ENCODE data around the gene XIRP2.

XIRP2 gene

GRCh38 chr2:166899676-166900075, 11.4 kb downstream of the XIRP2 start:
- no peak for TF ChIP-seq CTCF (IDR thresholded peaks at IDR 0.05)
- no peak for TF ChIP-seq ZFX (IDR thresholded peaks at IDR 0.05; ENCODE audit: borderline replicate concordance)
- no peak overlapping the region for H3K27ac ChIP-seq

DNA sequence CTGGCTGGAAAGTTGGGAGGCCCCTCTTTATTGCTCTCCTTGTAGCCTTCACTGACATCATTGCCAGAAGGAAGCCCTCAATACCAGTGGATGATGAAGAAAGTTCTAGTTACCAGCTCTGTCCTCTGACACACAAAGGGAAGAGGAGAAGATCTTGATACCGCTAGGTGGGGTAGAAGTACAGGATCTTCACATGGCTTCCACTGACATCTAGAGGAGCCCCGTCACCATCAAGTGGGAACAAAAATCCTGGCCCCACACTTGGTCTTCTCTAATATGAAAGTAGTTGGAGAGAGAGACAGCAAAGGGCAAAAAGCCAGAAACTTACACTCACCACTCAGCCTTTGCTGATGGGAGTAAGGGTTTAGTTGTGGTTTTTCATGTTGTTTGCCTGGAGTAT, 12.4 kb downstream of the XIRP2 start:
- TF ChIP-seq ZFX (IDR thresholded peaks at IDR 0.05; ENCODE audit: borderline replicate concordance) (no peak), CTCF (IDR thresholded peaks at IDR 0.05) (no peak)
- H3K27ac ChIP-seq = no peak overlapping the region

- TF ChIP-seq ZFX (IDR thresholded peaks at IDR 0.05; ENCODE audit: borderline replicate concordance) (no peak), CTCF (IDR thresholded peaks at IDR 0.05) (no peak)
Measured at GRCh38 chr2:166901336-166901735, 13.1 kb downstream of the XIRP2 start.

DNA sequence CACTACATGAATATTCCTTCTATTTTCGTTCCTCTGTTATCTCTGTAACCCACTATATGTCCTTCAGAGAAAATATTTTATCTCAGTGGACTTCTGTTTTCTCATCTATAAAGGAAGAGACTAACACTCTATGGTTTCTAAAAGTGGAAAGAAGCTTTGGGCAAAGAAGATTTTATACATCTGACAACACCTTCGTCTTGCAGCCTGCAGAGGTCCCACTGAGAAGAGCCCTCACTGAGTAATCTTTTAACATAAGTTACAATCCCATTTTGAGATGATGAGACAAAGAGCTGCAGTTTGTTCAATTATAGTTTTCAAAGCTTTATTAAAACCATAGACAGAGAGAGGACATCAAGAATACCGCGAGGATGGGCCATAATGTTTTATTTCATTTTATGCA, 28.7 kb downstream of the XIRP2 start:
- H3K27ac ChIP-seq = no peak overlapping the region
- TF ChIP-seq CTCF (IDR thresholded peaks at IDR 0.05) (no peak), ZFX (IDR thresholded peaks at IDR 0.05; ENCODE audit: borderline replicate concordance) (no peak)

More at GRCh38 chr2:166901336-166901735, 13.1 kb downstream of the XIRP2 start:
- no peak overlapping the region for H3K27ac ChIP-seq

GRCh38 chr2:166917415-166917814, 29.1 kb downstream of the XIRP2 start:
- no peak overlapping the region for H3K27ac ChIP-seq
- TF ChIP-seq CTCF (IDR thresholded peaks at IDR 0.05) = no peak
- no peak for TF ChIP-seq ZFX (IDR thresholded peaks at IDR 0.05; ENCODE audit: borderline replicate concordance)

GRCh38 chr2:166921261-166921896, 33.1 kb downstream of the XIRP2 start:
- H3K27ac ChIP-seq = no peak overlapping the region
- no peak for TF ChIP-seq ZFX (IDR thresholded peaks at IDR 0.05; ENCODE audit: borderline replicate concordance)
- TF ChIP-seq CTCF (IDR thresholded peaks at IDR 0.05) = no peak

- TF ChIP-seq CTCF (IDR thresholded peaks at IDR 0.05) (no peak), ZFX (IDR thresholded peaks at IDR 0.05; ENCODE audit: borderline replicate concordance) (no peak)
- H3K27ac ChIP-seq = no peak overlapping the region
Measured at GRCh38 chr2:166924967-166925366, 36.7 kb downstream of the XIRP2 start.
